22Rv1 (cell line): Measurements from ENCODE around the gene PBX1.

ENCODE experiments used
- CTCF ChIP-seq: fragments of 450-650 bp; IDR thresholded peaks from 2 replicates; pipeline ENCODE4 v1.5.1; 2017; ENCODE audit warnings: mild to moderate bottlenecking
- ZFX ChIP-seq: fragments of 450-650 bp; IDR thresholded peaks from 2 replicates; pipeline ENCODE4 v1.6.1; 2017; ENCODE audit warnings: antibody characterized with exemption, borderline replicate concordance

DNA sequence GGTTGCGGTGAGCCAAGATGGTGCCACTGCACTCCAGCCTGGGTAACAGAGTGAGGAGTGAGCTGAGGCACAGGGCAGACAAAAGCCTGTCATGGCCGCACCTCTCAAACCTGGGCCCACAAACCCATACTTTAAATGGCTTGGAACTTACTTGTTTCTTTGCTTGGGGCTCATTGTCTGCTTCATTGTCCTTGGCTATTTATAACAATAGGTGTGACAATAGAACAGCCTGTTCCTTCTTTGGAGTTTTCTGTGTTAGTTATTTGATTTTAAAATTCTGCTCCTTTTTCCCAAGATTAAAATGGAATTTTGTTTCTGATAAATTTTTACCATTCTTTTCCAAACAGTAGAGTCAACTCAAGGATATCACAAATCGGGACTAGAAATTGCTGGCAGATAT, 94.7 kb downstream of the PBX1 start:
- no peak for TF ChIP-seq CTCF
- no peak for TF ChIP-seq ZFX
